Karpas-422 (cell line): ENCODE measurements around the gene TOR4A. TPM values are rescaled to one million over a fixed set of nuclear protein-coding genes. Genes with fewer than 3 reads are reported as not detected.

Source experiments
- DNase-seq: peaks from one replicate; pipeline ENCODE4 v3.0.0-alpha.2; 2015
- H2AFZ ChIP-seq: fragments of 200-600 bp; sonication (generic); 2 replicates; pipeline ENCODE4 v1.6.1; 2014; ENCODE audit warnings: antibody characterized with exemption, low read length, mixed read lengths
- H3K27ac ChIP-seq: fragments of 200-600 bp; sonication (generic); 2 replicates; pipeline ENCODE4 v1.5.1; 2014; ENCODE audit warnings: mild to moderate bottlenecking, low read length, moderate library complexity
- H3K27me3 ChIP-seq: fragments of 200-600 bp; sonication (generic); 2 replicates; pipeline ENCODE4 v1.6.1; 2014; ENCODE audit warnings: low read length, mixed read lengths
- H3K36me3 ChIP-seq: fragments of 200-600 bp; sonication (generic); 2 replicates; pipeline ENCODE4 v1.6.1; 2014; ENCODE audit warnings: low read length, mixed read lengths; ENCODE audit not compliant: insufficient read depth
- H3K4me1 ChIP-seq: fragments of 200-600 bp; sonication (generic); 2 replicates; pipeline ENCODE4 v1.6.1; 2014; ENCODE audit warnings: mild to moderate bottlenecking, low read length, mixed read lengths
- H3K4me2 ChIP-seq: fragments of 200-600 bp; sonication (generic); 2 replicates; pipeline ENCODE4 v1.6.1; 2014; ENCODE audit warnings: low read length, low read depth, mild to moderate bottlenecking; ENCODE audit not compliant: poor library complexity, severe bottlenecking
- H3K4me3 ChIP-seq: fragments of 200-600 bp; sonication (generic); 2 replicates; pipeline ENCODE4 v1.5.1; 2014; ENCODE audit warnings: mild to moderate bottlenecking, antibody characterized with exemption, low read length, mixed read lengths
- H3K79me2 ChIP-seq: fragments of 200-600 bp; sonication (generic); 2 replicates; pipeline ENCODE4 v1.6.1; 2014; ENCODE audit warnings: mild to moderate bottlenecking, low read length, mixed read lengths
- H3K9ac ChIP-seq: fragments of 200-600 bp; sonication (generic); 2 replicates; pipeline ENCODE4 v1.6.0; 2014; ENCODE audit warnings: low read length
- H3K9me2 ChIP-seq: fragments of 200-600 bp; sonication (generic), shearing (Covaris generic); replicated peaks from 2 replicates; pipeline ENCODE4 v1.6.0; 2014; ENCODE audit warnings: mild to moderate bottlenecking, low read length, moderate library complexity; ENCODE audit not compliant: insufficient read depth
- H3K9me3 ChIP-seq: fragments of 300-700, 200-600 bp; sonication (generic); 2 replicates; pipeline ENCODE4 v1.6.1; 2014; ENCODE audit warnings: low read length, mixed read lengths
- H4K20me1 ChIP-seq: fragments of 200-600 bp; sonication (generic); 2 replicates; pipeline ENCODE4 v1.6.1; 2014; ENCODE audit warnings: mild to moderate bottlenecking, antibody characterized with exemption, low read length, low read depth; ENCODE audit not compliant: insufficient read depth
- total RNA-seq: library from RNA; depleted of rRNA; stranded (reverse); fragments of >200 nt; shearing (Covaris generic); gene quantifications from 2 replicates; pipeline ENCODE4 v1.2.3, GENCODE V29; 2014; ENCODE audit warnings: low replicate concordance; rRNA removed

TOR4A gene
- total RNA-seq: 8.8 and 19.2 TPM in 2 replicates

DNA sequence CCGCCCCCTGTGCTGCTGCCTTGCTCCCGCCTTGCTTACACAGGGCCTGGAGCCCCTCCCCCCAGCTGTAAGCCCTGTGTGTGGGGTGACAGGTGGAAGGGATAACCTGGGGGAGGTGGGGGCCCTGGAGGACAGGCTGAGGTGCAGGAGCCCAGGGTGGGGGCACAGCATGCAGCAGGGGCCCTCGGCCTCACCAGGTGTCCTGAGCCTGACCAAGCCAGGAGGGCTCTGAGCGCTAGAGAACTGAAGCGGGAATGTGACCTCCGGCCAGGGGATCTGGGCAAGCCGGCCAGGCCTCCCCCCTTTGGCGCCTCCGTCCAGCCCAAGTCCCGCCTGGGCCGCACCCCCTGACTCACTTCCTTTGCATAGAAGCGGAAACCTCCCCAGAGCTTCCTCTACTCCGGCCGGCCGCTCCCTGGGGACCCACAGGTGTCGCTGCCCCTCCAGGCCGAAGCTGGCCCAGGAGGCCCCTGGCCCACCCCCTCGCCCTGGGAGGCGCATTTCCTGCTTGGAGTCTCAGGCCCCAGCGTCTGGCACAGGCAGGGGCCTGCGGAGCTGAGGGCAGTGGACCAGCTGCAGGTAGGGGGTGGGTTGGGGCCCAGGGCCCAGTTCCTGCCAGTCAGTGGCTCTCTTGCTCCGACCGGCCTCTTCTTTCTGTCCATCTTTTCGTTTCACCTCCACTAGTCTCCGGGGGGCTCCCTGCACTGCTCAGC, at the start of gene TOR4A:
TOR4A (plus strand) TSS at position 398 of the 713 bp plus-strand sequence. CDS start 964 bp downstream, outside the sequence.
- H3K9me2 ChIP-seq: no peaks in the 10 kb centered on the region
- H3K9me3 ChIP-seq: no peaks in the 10 kb centered on the region
- peaks cover 2% of the 10 kb centered on the region; the same call in 1 of the 2 replicates for H3K36me3 ChIP-seq
- H3K27ac ChIP-seq: peak within 1 kb of the TSS; percentile 94
- peak within 1 kb of the TSS; percentile 84 for H3K4me2 ChIP-seq
- DNase-seq: peak; percentile 91
- no peak within 1 kb of the TSS for H2AFZ ChIP-seq
- H3K79me2 ChIP-seq: no peaks in the 10 kb centered on the region
- H3K4me1 ChIP-seq: peaks cover 59% of the 10 kb centered on the region
- peak within 1 kb of the TSS; percentile 90 for H3K9ac ChIP-seq
- peaks cover 3% of the 10 kb centered on the region; the same call in 1 of the 2 replicates for H4K20me1 ChIP-seq
- peak within 1 kb of the TSS; percentile 77 for H3K4me3 ChIP-seq
- H3K27me3 ChIP-seq: no peaks in the 10 kb centered on the region

- no peak overlapping the region for H3K4me2 ChIP-seq
Measured at GRCh38 chr9:137227853-137228505, 49.5 kb upstream of the TOR4A start.

DNA sequence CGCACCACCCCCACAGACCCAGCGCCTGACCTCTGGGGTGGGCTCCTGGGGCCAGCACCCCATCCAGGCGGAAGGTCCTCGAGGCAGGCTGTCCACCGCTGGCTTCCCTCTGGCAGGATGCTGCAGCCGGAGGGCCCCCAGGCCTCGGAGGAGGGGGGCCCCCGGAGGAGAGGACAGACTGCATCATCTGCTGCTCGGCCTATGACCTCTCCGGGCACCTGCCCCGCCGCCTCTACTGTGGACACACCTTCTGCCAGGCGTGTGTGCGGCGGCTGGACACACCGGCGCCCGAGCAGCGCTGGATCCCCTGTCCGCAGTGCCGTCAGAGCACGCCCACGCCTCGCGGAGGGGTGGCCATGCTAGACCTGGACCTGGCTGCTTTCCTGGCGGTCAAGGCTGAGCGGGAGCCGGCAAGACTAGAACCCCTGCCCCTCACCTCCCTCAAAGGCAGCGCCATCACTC, 49.0 kb upstream of the TOR4A start:
- H3K9ac ChIP-seq: no peak overlapping the region
- H3K9me3 ChIP-seq: no peaks in the 10 kb centered on the region
- no peak overlapping the region for H2AFZ ChIP-seq
- no peak overlapping the region for H3K27ac ChIP-seq
- no peaks in the 10 kb centered on the region for H3K36me3 ChIP-seq
- H3K27me3 ChIP-seq: no peaks in the 10 kb centered on the region
- H3K4me3 ChIP-seq: no peak overlapping the region
- H3K4me2 ChIP-seq: no peak overlapping the region
- H3K4me1 ChIP-seq: peaks cover 13% of the 10 kb centered on the region
- no peak for DNase-seq
- no peaks in the 10 kb centered on the region for H3K79me2 ChIP-seq
- H3K9me2 ChIP-seq: no peaks in the 10 kb centered on the region
- no peaks in the 10 kb centered on the region for H4K20me1 ChIP-seq

More at GRCh38 chr9:137227853-137228505, 49.5 kb upstream of the TOR4A start:
- no peak overlapping the region for H2AFZ ChIP-seq
- H3K79me2 ChIP-seq: no peaks in the 10 kb centered on the region
- H3K36me3 ChIP-seq: no peaks in the 10 kb centered on the region
- H4K20me1 ChIP-seq: no peaks in the 10 kb centered on the region
- no peak for DNase-seq
- no peak overlapping the region for H3K27ac ChIP-seq
- no peak overlapping the region for H3K9ac ChIP-seq
- H3K9me2 ChIP-seq: no peaks in the 10 kb centered on the region
- H3K4me1 ChIP-seq: peaks cover 15% of the 10 kb centered on the region
- H3K4me3 ChIP-seq: no peak overlapping the region
- no peaks in the 10 kb centered on the region for H3K9me3 ChIP-seq
- H3K27me3 ChIP-seq: no peaks in the 10 kb centered on the region

DNA sequence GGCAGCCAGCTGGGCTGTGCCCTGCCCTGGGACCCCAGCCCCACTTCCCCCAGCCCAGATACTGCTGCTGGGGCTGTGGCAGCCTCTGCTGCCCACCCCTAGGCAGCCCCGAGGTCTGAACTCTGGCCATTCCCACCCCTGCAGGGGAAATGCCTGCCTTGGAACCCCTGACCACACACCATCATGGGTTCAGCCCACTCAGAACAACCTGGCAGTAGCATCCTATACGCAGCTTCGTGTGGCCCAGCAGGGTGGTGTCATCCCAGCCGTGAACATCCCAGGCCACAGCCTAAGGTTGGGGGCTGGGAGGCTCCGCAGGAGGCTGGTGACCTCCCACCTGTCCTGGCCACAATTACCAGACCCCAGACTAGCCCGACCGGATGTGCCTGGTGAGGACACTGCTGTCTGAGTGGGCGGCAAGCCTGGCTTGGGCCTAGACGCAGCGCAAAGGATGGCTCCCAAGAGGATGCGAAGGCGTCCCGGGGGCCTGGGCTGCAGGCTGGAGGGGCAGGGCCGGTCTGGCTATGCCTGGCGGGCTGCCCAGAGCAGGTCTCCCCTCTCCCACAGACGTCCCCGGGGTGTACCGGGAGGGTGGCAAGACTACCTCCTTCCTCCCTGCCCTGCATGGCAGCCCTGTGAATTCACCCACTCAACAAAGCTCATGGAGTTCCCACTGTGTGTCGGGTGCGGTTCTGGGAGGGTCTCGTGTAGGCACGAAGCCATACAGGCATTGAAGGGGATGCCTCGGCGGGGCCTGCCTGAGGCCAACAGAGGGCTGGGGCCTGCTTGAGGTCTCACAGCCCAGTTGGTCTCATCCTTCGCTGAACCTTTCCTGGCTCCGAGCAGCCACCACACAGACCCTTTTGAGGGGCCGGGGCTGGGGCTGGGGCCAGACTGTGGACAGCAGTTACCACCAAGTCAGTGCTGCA, 48.3 kb upstream of the TOR4A start:
- H3K4me1 ChIP-seq: peaks cover 10% of the 10 kb centered on the region
- no peaks in the 10 kb centered on the region for H3K9me2 ChIP-seq
- H3K27ac ChIP-seq: no peak overlapping the region
- H3K4me3 ChIP-seq: no peak overlapping the region
- H3K9ac ChIP-seq: no peak overlapping the region
- H2AFZ ChIP-seq: no peak overlapping the region
- H4K20me1 ChIP-seq: peaks cover 2% of the 10 kb centered on the region; the same call in 1 of the 2 replicates
- H3K4me2 ChIP-seq: no peak overlapping the region
- H3K36me3 ChIP-seq: no peaks in the 10 kb centered on the region
- no peak for DNase-seq
- H3K9me3 ChIP-seq: no peaks in the 10 kb centered on the region
- H3K27me3 ChIP-seq: no peaks in the 10 kb centered on the region
- H3K79me2 ChIP-seq: no peaks in the 10 kb centered on the region

GRCh38 chr9:137229903-137230704, 47.4 kb upstream of the TOR4A start:
- Histone ChIP-seq H3K9me2 (no peaks in the 10 kb centered on the region), H3K79me2 (no peaks in the 10 kb centered on the region), H3K27me3 (no peaks in the 10 kb centered on the region), H3K9me3 (no peaks in the 10 kb centered on the region), H2AFZ (no peak overlapping the region), H3K4me1 (peaks cover 13% of the 10 kb centered on the region), H3K36me3 (no peaks in the 10 kb centered on the region), H4K20me1 (peaks cover 10% of the 10 kb centered on the region; the same call in 1 of the 2 replicates), H3K27ac (no peak overlapping the region), H3K4me3 (no peak overlapping the region), H3K9ac (no peak overlapping the region), H3K4me2 (no peak overlapping the region)
- no peak for DNase-seq

DNA sequence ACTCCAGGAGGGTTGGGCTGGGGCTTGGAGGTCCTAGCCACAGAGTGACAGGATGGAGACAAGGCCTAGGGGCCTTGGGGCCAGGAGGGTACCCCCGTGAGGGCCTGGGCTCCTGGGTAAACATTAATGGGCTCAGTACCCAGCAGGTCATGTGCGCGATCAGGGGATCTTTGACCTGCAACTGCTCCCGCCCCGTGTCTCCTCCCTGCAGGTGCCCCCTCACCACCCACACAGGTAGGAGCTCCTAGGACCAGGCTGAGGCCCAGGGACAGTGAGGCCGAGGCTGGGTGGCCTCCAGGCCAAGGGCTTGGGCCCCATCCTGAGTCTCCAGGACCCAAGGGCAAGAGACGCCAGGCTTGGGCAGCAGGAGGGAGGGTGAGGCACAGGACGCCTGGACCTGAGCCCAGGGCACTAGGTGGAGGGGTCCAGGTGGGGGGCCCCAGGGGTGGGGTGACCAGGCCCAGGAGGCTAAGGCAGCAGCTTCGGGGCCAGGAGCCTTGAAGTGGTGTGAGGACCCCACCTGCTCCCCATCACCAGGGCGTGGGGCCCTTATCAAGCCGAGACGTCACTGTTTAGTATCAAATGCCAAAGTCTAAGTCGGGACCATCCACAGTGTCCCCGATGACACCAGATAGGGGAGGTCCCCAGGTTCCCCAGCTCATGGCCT, 46.7 kb upstream of the TOR4A start, which contains the start of gene SLC34A3:
SLC34A3 (plus strand) TSS at position 197 of the 667 bp plus-strand sequence. CDS start 802 bp downstream, outside the sequence.
- no peaks in the 10 kb centered on the region for H3K9me2 ChIP-seq
- DNase-seq: no peak
- no peak within 1 kb of the TSS for H3K9ac ChIP-seq
- H3K36me3 ChIP-seq: no peaks in the 10 kb centered on the region
- H3K27ac ChIP-seq: no peak within 1 kb of the TSS
- no peaks in the 10 kb centered on the region for H3K9me3 ChIP-seq
- peaks cover 19% of the 10 kb centered on the region for H3K4me1 ChIP-seq
- H4K20me1 ChIP-seq: peaks cover 18% of the 10 kb centered on the region; the same call in 1 of the 2 replicates
- no peaks in the 10 kb centered on the region for H3K27me3 ChIP-seq
- no peaks in the 10 kb centered on the region for H3K79me2 ChIP-seq
- H2AFZ ChIP-seq: no peak within 1 kb of the TSS
- H3K4me2 ChIP-seq: no peak within 1 kb of the TSS
- no peak within 1 kb of the TSS for H3K4me3 ChIP-seq
